Measurements from ENCODE around the gene MYO1E.

MYO1E gene

DNA sequence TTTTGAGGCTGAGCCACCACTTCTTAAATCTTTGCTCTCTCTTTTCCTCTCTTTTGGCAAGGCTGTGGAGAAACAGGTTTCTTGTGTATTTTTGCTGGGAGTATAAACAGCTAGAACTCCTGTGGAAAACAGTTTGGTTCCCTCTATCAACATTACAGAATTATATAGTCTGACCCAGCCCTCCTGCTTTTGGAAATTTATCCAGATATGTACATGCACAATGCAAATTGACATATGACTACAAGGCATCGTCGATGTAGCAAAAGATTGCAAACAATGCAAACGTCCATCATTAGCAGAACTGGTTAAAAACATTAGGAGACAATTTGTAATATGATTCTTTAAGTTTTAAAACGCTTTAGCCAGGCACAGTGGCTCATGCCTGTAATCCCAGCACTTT lies 12.5 kb upstream of the MYO1E start:
- DNase-seq = no peak

DNA sequence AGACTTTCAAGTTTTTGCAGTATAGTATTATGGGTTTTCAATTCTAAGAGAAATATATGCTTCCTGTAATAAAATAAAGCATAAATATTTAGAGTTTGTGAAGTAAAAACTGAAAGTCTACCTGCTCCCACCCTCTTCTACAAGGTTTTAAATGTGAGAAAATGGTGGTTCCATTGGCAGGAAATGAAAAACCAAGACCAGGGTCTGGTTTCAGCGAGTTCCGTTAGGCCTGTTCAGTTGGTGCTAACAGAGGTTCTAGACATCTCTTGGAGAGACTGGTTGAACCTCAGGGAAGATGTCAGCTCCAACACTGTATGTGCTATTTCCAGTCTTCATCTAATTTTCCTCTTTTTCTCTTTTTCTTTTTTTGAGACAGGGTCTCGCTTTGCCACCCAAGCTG lies 11.8 kb upstream of the MYO1E start:
- no peak for DNase-seq

DNA sequence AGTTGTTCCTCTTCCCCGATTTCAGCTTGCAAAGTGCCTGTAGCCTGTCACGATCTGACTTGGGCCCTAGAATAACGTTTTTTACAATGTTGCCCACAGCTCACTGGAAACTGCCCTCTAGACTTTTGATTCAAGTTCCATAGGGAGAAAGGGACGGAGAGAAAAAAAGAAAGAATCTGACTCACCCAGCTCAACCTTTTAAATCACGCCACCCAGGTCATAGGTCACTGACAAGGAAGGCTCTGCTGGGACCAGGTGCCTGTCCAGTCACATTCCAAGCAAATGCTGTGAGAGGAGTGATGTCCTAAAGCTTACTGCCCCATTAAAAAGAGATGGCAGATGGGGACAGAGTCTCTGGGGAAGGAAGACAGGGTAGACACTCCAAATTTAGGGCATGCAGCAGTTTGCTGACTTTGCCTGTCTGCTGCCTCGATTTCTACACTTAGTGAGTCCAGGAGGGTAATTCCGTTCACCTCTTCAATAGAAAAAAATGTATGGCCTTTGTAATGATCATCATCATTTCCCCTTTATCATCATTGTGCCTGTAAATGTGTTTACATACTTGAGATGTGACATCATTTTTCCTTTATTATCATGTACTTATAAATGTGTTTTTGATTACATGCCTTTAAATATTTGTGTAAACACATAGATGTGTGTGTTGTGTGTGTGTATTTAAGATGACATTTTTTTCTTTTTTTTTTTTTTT lies 8.4 kb upstream of the MYO1E start:
- DNase-seq = no peak

DNA sequence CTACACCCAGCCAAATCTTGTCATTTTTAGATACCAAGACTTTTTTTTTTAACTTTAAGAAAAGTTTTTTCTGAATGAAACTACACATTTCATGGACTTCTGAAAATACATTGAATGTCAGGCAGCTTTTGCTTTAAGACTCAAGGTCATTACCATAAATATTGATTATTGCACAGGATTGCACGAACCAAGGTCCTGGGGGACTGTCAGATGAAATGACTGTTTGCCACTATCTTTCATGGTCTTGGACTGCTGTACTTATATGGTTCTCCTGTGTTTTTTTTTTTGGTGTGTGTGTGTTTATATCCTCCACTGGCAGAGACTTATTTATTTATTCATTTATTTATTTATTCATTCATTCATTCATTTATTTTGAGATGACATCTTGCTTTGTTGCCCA lies 6.9 kb upstream of the MYO1E start:
- no peak for DNase-seq

DNA sequence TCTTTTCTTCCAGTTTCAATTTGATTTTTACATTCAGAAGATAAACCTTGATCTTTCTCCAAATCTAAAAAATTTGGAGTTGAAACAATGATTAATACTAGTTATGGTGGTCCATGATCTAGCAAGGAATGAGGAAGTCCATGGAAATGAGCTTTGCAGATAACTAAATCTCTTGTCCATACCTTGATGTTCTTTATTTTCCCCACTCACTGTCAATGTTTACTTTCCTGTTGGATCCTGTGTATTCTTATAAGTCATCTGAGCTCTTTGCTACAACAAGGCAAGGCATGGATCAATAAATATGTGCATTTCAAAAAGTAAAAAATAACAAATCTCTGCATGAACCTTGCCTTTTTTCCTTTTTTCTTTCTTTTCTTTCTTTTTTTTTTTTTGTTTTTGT lies 6.2 kb upstream of the MYO1E start:
- DNase-seq = no peak

DNA sequence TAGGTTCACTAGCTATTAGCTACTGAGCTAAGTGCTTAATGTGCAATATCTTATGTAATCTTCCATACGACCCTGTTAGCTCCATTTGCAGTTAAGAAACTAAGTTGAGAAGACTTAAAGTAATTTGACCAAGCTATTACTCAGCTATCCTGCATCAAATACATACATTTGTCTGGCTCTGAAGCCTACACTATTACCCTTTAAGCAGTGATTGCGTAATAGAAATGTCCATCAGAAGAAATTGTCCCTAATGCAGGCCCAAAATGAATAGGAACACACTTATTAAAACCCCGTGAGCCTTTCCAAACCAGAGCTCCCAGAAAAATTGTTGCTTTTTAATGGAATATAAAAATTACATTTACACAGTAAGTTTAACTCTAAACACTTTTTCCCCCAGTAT lies 5.3 kb upstream of the MYO1E start:
- no peak for DNase-seq

DNA sequence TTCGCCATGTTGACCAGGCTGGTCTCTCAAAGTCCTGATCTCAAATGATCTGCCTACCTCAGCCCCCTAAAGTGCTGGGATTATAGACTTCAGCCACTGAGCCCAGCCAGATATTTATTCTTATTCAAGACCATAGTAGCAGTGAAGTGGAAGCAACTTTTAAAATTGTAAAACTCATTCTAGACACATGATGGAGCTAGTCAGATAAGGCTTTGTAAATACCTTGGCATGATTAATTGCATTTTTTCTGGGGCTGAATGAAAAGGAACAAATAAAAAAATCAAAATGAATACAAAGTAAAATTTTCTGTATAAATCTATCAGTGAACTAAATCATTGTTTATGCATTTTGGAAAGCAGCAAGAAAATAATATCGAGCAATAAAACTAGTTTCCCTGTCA lies 4.1 kb upstream of the MYO1E start:
- no peak for DNase-seq

DNA sequence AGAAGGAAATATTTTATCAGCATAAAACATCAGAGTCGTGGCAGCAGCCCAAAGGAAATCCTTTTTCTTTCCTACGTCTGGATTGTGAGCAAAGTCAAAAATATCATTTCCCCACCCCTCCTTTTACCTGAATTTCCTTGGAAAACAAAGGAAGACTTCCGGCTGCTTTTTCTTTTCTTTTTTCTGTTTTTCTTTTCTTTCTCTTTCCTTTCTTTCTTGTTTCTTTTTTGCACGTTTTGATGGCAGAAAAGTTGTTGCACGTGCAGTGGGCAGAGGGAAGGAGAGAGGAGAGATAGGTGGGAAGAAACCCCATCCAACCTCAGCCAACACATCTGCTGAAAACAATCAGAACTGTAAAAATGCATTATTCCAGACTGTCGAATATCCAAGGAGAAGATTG lies 544 bp upstream of the MYO1E start:
- DNase-seq = no peak

DNA sequence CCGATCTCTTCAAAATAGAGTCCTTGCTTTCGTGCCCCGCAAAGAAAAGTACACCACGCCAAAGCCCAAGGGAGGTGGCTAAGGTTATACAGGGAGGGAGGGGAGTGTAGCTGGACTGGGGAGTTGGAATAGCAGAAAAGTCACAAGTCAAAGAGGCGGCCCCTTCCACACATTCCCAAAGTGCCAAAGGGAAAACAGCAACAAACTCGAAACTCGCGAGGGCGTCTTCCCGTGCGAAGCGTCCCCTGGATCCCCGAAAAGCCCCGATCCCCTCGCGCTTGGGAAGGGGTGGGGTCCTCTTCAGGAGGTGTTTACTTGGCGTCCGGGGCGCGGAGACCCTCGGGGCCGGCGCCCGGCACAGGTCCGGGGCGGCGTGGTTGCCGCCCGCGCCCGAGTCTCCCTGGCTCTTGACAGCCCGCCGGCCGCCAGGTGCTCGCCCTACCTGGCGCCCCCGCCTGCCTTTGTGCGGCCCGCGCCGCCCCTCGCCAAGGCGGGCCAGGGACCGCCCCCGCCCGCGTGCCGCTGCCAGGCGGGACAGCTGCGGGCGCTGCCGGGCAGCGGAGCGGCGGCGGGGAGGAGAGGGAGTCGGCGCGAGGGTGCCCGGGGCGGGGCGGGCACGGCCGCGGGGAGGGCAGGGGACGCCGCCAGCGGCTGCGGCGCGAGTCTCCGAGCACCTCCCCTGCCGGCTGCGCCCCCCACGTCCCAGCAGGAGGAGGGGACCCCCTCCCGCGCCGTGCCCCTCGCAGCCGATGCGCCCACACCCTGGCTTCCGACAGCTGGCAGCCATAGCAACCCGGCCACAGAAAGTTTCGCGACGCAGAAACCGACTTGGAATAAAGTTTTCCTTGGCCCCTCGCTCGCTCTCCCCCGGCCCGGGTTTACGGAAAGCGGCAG lies 966 bp downstream of the MYO1E start:
- DNase-seq = no peak

DNA sequence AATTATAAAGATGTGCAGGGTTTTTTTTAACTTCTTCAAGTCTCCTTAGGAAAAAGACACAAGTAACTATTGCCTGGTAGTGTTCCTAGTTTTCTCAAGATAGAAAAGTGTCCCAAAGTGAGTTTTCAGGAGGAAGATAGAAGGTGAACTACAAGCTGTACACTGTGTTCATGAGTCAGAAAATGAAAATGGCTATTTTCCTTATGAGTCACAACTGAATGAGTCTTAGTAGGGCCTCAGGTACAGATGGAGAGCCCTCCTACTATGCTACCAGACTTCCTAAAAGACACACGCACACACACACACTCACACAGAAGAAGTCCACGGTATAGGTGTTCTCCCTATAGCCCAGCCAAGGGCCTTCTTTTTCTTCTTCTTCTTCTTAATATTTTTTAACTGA lies 3.1 kb downstream of the MYO1E start:
- DNase-seq = no peak

DNA sequence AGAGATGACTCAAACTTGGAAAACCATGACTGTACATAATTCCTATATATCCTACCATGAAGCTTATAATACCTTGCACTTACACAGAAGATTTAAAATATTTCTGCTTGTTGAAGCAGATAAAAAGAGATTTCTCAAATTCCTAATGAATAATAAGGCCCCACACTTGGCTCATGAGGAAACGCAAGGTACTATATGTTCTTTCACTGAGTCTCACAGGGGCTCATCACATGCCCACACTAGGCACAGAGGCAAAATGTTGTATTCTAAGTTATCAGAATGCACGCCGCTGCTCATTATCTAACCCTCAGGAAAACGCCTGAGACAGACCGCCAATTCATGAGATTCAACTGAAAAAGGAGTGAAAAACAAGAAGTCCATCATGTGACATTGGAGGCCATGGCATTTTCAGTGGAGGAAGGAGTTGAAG lies 5.6 kb downstream of the MYO1E start:
- DNase-seq = no peak

DNA sequence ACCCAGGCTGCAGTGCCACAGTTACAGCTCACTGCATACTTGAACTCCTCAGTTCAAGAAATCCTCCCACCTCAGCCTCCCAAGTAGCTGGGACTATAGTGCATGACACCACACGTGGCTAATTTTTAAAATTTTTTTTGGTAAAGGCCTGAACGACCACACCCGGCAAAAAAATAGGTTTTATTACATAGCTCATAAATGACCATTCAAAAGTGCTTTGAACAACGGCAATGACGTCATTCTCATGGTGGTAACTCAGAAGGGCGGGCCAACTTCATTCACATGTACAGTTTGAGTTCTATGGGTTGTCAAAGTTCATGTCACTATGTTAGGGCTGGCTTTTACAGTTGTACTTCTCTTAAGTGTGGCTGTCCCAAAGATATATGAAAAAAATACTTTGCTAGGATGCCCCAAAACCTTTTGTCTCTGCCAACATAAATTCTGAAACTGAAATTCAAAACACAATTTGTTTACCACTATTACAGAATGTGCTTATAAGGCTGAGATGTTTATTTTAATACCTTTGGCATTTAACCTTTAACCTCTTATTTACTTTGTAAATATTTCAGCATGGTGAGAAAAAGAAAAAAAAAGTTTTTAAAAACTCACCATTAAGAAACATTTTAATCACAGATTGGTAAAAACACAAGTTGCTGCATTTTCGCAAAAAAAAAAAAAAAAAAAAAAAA lies 6.2 kb downstream of the MYO1E start:
- DNase-seq = no peak

DNA sequence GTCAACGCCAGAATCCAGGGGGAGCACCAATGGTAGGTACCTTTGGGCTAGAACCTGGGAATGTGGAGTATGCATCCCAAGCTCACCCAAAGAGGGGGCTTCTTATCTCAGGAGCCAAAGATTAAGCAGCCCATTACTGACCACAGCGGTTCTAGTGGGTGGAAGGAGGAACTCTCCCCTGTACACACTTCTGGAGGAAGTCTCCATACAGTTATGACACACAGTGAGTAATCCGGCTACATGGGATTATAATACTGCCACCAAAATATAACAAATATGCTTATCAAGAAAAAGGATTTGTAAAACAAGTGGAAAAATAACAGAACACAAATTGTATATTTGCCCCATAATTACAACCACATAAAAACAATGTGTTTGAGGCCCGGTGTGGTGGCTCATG lies 8.4 kb downstream of the MYO1E start:
- no peak for DNase-seq

DNA sequence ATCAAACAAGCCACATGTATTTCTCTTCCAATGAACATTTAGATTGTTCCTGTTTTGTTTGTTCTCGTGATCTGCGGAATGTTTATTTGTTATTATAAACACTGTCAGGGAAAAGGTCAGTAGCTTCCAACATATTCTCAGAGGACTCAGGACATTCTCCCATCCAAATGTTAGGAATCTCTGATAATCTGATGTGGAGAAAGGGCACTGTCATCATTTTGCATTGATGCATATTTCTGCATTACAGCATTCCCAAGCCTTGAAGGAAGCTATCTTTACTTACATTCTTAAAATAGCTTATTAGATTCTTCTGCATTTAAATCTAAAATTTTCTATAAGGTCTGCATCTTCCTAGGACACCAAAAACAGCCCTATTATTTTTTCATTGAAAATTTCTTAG lies 10.3 kb downstream of the MYO1E start:
- no peak for DNase-seq

DNA sequence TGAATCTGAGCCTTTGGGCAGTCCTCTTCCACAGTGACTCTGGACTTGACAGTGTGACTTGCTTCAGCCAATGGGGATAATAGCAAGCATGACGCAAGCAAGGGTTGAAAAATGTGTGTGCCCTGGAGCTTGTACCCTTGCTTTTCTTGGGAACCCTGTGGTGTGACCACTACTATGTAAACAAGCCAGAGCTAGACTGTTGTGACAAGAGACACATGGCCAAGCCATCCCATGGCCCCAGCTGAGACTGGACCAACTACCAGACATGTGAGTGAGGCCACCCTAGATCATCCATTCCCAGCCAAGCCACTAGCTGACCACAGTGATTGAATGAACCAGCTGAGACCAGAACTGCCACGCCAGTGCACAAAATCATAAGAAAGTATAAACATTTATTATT lies 11.8 kb downstream of the MYO1E start:
- DNase-seq = no peak

DNA sequence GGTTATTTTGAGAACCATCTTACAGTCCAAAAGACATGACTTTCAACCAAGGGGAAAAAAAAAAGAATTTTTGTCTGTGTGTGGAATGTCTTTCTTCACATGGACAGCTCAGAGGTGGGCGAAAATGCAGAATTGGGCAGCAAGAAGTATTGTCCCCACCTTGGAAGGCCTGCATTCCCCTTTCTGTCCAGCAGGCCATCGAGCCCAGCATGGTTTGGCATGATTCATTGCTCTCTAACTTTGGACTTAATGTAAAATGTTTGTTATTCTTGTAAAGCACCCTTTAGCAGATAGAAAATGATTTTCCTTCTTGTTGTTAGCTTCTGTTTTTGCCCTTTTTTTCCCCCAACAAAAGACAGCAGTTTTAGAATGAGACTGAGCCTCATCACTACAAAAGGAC lies 12.4 kb downstream of the MYO1E start:
- no peak for DNase-seq

DNA sequence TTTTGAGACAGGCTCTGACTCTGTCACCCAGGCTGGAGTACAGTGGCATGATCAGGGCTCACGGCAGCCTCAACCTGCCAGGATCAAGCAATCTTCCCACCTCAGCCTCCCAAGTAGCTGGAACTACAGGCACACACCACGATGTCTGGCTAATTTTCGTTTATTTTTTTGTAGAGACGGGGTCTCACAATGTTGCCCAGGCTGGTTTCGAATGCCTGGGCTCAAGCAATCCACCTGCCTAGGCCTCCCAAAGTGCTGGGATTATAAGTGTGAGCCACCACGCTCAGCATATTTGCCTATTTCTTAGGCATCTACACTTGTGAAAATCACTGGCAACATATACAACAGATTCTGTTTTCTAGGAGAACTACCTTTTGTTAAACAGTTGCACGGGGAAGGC lies 16.9 kb downstream of the MYO1E start:
- DNase-seq = no peak

DNA sequence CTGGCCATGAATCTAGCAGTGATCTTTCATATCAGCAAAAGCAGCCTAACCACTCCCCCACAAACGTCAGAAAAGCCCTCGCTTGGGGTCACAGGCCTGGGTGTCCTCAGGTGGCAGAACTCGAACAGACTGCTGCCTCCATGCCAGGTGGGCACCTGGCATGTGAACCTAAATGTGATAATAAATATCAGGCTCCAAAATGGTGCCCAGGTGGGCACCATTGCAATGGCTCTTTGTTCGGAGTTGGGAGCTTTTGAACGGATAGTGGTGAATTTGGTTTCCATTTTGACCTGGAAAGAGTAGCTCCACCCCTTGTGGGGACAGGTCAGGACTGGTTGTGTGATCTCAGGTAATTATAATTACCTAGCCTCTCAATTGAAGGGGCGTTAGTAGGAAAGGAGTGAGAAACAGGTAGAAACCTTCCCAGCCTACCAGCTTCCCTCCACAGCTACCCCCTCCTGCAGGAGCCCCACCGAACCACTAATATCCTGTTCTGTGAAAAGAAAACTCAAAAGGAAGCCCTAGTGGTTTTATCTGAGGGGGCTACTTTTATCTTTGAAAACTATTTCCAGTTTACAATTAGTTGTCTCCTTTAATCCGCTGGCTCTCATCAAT lies 18.1 kb downstream of the MYO1E start:
- DNase-seq = no peak

DNA sequence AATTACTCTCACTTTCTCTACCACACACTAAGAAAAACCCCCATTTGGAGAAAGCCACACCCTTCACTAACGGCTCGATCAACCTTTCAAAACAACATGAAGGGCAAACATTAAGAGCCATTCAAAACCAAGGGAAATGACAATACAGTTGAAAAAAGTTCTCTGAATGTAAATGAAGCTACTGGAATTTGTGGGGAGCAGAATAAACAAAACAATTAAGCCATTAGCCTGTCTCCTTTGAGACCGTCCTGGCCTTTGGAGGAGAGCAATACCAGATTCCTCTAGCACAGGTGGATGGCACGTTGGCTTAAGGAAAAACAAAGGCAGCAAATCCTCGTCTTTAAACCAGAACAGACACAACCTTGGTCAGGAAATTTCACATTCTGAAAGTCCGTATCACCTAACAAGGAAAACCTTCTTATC lies 18.7 kb downstream of the MYO1E start:
- DNase-seq = no peak

DNA sequence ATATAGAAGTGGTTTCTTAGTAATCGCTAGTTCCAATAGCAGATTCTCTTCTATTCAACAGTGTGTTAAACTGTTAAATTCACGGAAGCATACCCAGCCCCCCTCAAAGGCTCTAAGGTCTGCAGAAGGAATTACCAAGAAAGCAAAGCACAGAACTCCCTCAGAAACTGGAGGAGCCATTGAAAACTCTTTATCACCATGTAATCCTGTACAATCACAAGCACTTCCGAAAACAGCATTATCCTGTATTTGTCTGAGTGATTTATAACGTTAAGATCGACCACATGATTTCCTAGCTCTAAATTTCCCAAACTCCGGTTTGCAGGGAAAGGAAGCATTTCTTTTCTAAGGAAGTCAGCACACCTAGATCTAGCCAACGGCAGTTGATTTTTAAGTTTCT lies 20.0 kb downstream of the MYO1E start:
- DNase-seq = no peak

DNA sequence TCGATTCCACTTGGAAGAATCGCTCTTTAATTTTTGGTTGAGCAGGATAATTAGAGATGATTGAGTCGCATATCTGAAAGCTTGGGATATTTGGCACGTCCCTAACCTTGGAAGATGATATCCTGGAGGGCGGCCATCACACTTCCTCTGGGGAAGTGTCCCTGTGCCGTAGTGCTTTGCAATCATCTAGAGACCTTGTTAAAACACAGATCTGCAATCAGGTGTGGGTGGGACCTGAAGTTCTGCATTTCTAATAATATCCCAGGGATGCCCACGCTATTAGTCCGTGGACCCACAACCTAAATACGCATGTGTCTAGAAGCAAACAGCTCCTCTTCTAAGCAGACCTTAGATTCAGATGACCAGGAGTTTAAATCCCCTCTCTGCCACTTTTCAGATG lies 20.5 kb downstream of the MYO1E start:
- DNase-seq = no peak

DNA sequence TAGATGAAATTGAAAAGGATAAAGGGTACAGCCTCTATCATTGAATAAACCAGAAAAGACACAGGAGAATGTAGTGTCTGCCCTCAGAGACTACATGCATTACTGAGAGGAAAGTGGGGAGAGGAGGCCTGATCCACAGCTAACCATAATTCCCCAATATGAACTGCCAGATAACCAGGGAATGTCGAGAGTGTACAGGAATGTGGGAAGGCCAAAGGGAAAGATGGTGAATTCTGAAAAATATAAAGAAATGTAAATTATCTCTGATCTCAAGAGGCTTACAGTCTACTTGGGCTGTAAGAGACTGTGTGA lies 22.3 kb downstream of the MYO1E start:
- DNase-seq = no peak

DNA sequence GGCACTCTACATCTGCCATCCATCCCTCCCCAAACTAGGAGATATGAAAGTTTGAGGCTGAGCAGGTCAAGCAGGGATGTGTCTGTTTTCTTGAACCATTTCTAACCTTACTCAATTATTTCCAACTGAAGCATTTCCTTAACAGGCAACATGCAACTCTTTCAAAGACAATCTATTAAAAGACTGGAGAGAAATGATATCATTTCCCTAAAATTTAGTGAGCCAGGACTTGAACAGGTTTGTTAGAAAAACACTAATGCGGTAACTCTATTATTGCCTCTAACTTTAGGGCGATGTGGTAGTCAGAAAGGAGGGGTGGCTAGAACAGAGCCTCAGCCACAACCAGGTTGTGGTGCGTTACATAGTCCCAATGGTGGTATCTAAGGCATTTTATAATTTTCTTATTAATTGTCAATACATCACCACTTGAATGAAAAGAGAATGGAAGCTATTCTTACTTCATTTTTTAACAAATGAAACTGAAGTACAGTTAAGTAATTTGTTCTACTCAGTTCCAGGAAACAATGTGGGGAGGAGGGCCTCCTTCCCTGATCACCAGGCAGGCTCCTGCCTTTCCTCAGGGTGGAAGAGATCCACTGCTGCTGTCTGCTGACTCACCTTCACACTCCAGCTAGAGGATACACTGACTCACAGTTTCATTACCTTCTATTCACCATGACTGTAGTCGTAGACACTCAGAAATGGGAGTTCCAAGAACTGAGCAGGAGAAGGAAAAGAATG lies 22.8 kb downstream of the MYO1E start:
- no peak for DNase-seq
